KOPT-K1 (cell line): ENCODE results near the gene USP49.

Experiments
- H3K27ac ChIP-seq: fragments of 200-600 bp; sonication (generic); 2 replicates; pipeline ENCODE4 v1.5.1; 2016; ENCODE audit warnings: antibody characterized with exemption, mild to moderate bottlenecking, low read depth, low read length; ENCODE audit not compliant: poor library complexity, severe bottlenecking
- H3K36me3 ChIP-seq: fragments of 200-600 bp; sonication (generic); 2 replicates; pipeline ENCODE4 v1.5.1; 2017; ENCODE audit warnings: antibody characterized with exemption, mild to moderate bottlenecking, low read length, moderate library complexity; ENCODE audit not compliant: insufficient read depth
- H3K9me3 ChIP-seq: fragments of 200-600 bp; sonication (generic); 2 replicates; pipeline ENCODE4 v1.5.1; 2017; ENCODE audit warnings: antibody characterized with exemption, low read length, mild to moderate bottlenecking; ENCODE audit not compliant: insufficient read depth, poor library complexity, severe bottlenecking

USP49 gene

GRCh38 chr6:41789390-41789724 is 105.8 kb downstream of the USP49 start:
- no peak overlapping the region for H3K27ac ChIP-seq
- H3K9me3 ChIP-seq: no peaks in the 10 kb centered on the region
- peaks cover 50% of the 10 kb centered on the region for H3K36me3 ChIP-seq

GRCh38 chr6:41787219-41787917 is 107.8 kb downstream of the USP49 start, which contains the start of gene TOMM6:
Gene TOMM6 (plus strand): TSS chr6:41787694. CDS start chr6:41787698, 4 bp downstream.
- H3K36me3 ChIP-seq: peaks cover 36% of the 10 kb centered on the region
- H3K27ac ChIP-seq: peak within 1 kb of the TSS; percentile 85
- no peaks in the 10 kb centered on the region for H3K9me3 ChIP-seq

GRCh38 chr6:41786451-41787218 is 108.5 kb downstream of the USP49 start:
- H3K9me3 ChIP-seq: no peaks in the 10 kb centered on the region
- peak overlapping the region; percentile 85 for H3K27ac ChIP-seq
- H3K36me3 ChIP-seq: peaks cover 29% of the 10 kb centered on the region

GRCh38 chr6:41785689-41786450 is 109.3 kb downstream of the USP49 start:
- peak overlapping the region; percentile 85 for H3K27ac ChIP-seq
- H3K9me3 ChIP-seq: no peaks in the 10 kb centered on the region
- H3K36me3 ChIP-seq: peaks cover 21% of the 10 kb centered on the region

GRCh38 chr6:41785254-41785653 is 109.9 kb downstream of the USP49 start:
- H3K36me3 ChIP-seq: peaks cover 15% of the 10 kb centered on the region
- no peak overlapping the region for H3K27ac ChIP-seq
- H3K9me3 ChIP-seq: no peaks in the 10 kb centered on the region

- H3K27ac ChIP-seq: no peak overlapping the region
- H3K36me3 ChIP-seq: peaks cover 9% of the 10 kb centered on the region
- no peaks in the 10 kb centered on the region for H3K9me3 ChIP-seq
Measured at GRCh38 chr6:41784581-41785171, 110.5 kb downstream of the USP49 start.

GRCh38 chr6:41783106-41783780 is 111.9 kb downstream of the USP49 start:
- no peaks in the 10 kb centered on the region for H3K36me3 ChIP-seq
- no peaks in the 10 kb centered on the region for H3K9me3 ChIP-seq
- no peak overlapping the region for H3K27ac ChIP-seq

GRCh38 chr6:41781366-41781730 is 113.8 kb downstream of the USP49 start:
- H3K27ac ChIP-seq: no peak overlapping the region
- H3K36me3 ChIP-seq: peaks cover 9% of the 10 kb centered on the region; the same call in 1 of the 2 replicates
- H3K9me3 ChIP-seq: no peaks in the 10 kb centered on the region

GRCh38 chr6:41780551-41781365 is 114.4 kb downstream of the USP49 start, which contains the start of gene PRICKLE4:
Gene PRICKLE4 (plus strand): TSS chr6:41780782. CDS start chr6:41783474, 2,692 bp downstream.
- Histone ChIP-seq H3K9me3 (no peaks in the 10 kb centered on the region), H3K36me3 (peaks cover 9% of the 10 kb centered on the region; the same call in 1 of the 2 replicates), H3K27ac (peak within 1 kb of the TSS; percentile 45)

GRCh38 chr6:41779788-41780550 is 115.2 kb downstream of the USP49 start, which contains the start of gene FRS3:
Gene FRS3 (minus strand): TSS chr6:41779900. CDS start chr6:41776987, 2,913 bp downstream.
- Histone ChIP-seq H3K36me3 (peaks cover 17% of the 10 kb centered on the region; the same call in 1 of the 2 replicates), H3K9me3 (no peaks in the 10 kb centered on the region), H3K27ac (peak within 1 kb of the TSS; percentile 45)

GRCh38 chr6:41779336-41779735 is 115.8 kb downstream of the USP49 start:
- H3K36me3 ChIP-seq: peaks cover 23% of the 10 kb centered on the region; the same call in 1 of the 2 replicates
- no peaks in the 10 kb centered on the region for H3K9me3 ChIP-seq
- peak overlapping the region; percentile 45 for H3K27ac ChIP-seq

GRCh38 chr6:41778895-41779294 is 116.3 kb downstream of the USP49 start:
- H3K27ac ChIP-seq: peak overlapping the region; percentile 45
- H3K36me3 ChIP-seq: peaks cover 26% of the 10 kb centered on the region; the same call in 1 of the 2 replicates
- no peaks in the 10 kb centered on the region for H3K9me3 ChIP-seq
